Tibial nerve (tissue), 4 donors: ENCODE results near the gene SPAG17. TPM values are rescaled to one million over a fixed set of nuclear protein-coding genes. Genes with fewer than 3 reads are reported as not detected.

Source experiments
- DNase-seq, 2 donors: peaks; one replicate each; pipeline ENCODE4 v3.0.0-alpha.2; 2019; ENCODE audit warnings: low spot score in 2 of 2
- H3K27ac ChIP-seq, 4 donors: fragments of 200-600 bp; sonication (generic) in 3 of 4; one replicate each; pipeline ENCODE4 v1.5.1; 2017 to 2019; ENCODE audit warnings: mild to moderate bottlenecking in 1 of 4
- H3K27me3 ChIP-seq, 2 donors: fragments of 200-600 bp; sonication (generic) in 1 of 2; one replicate each; pipeline versions ENCODE4 v1.5.1 to v1.6.0; 2017 to 2019
- H3K36me3 ChIP-seq, 3 donors: fragments of 200-600 bp; sonication (generic); one replicate each; pipeline ENCODE4 v1.5.1; 2018 to 2019
- H3K4me1 ChIP-seq, 4 donors: fragments of 200-600 bp; sonication (generic) in 3 of 4; one replicate each; pipeline ENCODE4 v1.5.1; 2017 to 2019
- H3K4me3 ChIP-seq, 4 donors: fragments of 200-600 bp; sonication (generic) in 3 of 4; one replicate each; pipeline ENCODE4 v1.5.1; 2017 to 2019; ENCODE audit warnings: mild to moderate bottlenecking in 1 of 4, moderate library complexity in 1 of 4
- H3K9me3 ChIP-seq, 4 donors: fragments of 200-600 bp; sonication (generic) in 3 of 4; one replicate each; pipeline ENCODE4 v1.5.1; 2017 to 2019
- CTCF ChIP-seq, 5 experiments: fragments of 200-600 bp in 3 of 5; fragments of 450-650 bp in 2 of 5; sonication (generic) in 3 of 5; IDR thresholded peaks; one replicate each; pipeline ENCODE4 v1.5.1; 2016 to 2019; ENCODE audit warnings: antibody characterized with exemption in 5 of 5, mild to moderate bottlenecking in 3 of 5, moderate library complexity in 2 of 5
- EP300 ChIP-seq, 2 donors: sonication (generic); formaldehyde crosslinking; IDR thresholded peaks; one replicate each; pipeline ENCODE4 v1.6.1; 2017; ENCODE audit warnings: antibody characterized with exemption in 2 of 2, mild to moderate bottlenecking in 1 of 2
- POLR2A ChIP-seq, 2 donors: fragments of 450-650 bp; IDR thresholded peaks; one replicate each; pipeline ENCODE4 v1.6.1; 2017; ENCODE audit warnings: antibody characterized with exemption in 2 of 2, mild to moderate bottlenecking in 2 of 2, moderate library complexity in 2 of 2
- WGBS, 2 donors: methylation state at CpG; one replicate each; pipeline ENCODE4 v1.1.5; 2018; 5-methylcytosine and 5-hydroxymethylcytosine counted together
- total RNA-seq, 4 donors: library from RNA; depleted of rRNA; stranded (reverse); fragments of >200 nt; gene quantifications; one replicate each; pipeline ENCODE4 v1.1.0, GENCODE V29; 2016

SPAG17 gene
- total RNA-seq, 4 donors from 2014 or later = under 0.01 to 4.2 (median 1.2) TPM

DNA sequence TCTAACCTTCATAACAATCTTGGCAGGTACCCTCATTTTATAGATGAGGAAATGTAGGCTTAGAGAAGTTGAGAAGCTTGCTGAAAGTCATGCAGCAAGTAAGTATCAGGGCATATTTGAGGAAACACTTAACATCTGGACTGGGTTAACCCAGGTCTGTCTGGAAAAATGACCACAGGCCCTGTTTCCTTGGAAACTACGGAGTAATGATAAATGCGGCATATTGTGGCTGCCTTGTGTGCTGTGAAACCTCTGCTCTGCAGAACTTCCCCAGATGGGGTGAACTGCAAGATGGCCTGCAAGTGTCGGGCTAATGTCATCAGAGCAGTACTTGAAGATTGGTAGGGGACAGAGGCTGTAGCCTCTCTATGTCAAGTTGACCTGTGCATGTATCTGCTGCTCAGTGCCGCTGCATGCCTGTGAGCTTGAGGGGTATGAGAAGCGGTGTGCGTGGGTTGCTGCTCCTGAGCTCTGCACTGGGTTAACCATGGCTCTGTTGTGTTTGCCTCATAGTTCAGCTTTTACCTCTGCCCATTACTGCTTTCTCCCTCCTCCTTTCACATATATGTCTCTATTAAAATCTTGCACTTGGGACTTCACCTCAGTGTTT, 172.4 kb downstream of the SPAG17 start:
- H3K27ac ChIP-seq = no peak overlapping the region
- no peaks in the 10 kb centered on the region for H3K9me3 ChIP-seq
- no peaks in the 10 kb centered on the region for H3K27me3 ChIP-seq
- DNase-seq = no peak
- no peak for TF ChIP-seq EP300 (IDR thresholded peaks at IDR 0.05)
- no peak for TF ChIP-seq CTCF (IDR thresholded peaks at IDR 0.05)
- TF ChIP-seq POLR2A (IDR thresholded peaks at IDR 0.05) = no peak
- 66 to 72% methylated on average over 6 of the region's 6 CpGs for WGBS, 2 donors
- H3K36me3 ChIP-seq = no peaks in the 10 kb centered on the region
- no peaks in the 10 kb centered on the region for H3K4me1 ChIP-seq
- no peak overlapping the region for H3K4me3 ChIP-seq

- 92 to 96% methylated on average over 7 of the region's 7 CpGs for WGBS, 2 donors
- H3K27me3 ChIP-seq = no peaks in the 10 kb centered on the region
- no peaks in the 10 kb centered on the region for H3K9me3 ChIP-seq
- H3K27ac ChIP-seq = no peak overlapping the region
- H3K36me3 ChIP-seq = no peaks in the 10 kb centered on the region
- no peak for DNase-seq
- H3K4me1 ChIP-seq = no peaks in the 10 kb centered on the region
- H3K4me3 ChIP-seq = no peak overlapping the region
- TF ChIP-seq EP300 (IDR thresholded peaks at IDR 0.05) (no peak), CTCF (IDR thresholded peaks at IDR 0.05) (no peak), POLR2A (IDR thresholded peaks at IDR 0.05) (no peak)
Observed at GRCh38 chr1:118008011-118008410, 177.0 kb downstream of the SPAG17 start.

DNA sequence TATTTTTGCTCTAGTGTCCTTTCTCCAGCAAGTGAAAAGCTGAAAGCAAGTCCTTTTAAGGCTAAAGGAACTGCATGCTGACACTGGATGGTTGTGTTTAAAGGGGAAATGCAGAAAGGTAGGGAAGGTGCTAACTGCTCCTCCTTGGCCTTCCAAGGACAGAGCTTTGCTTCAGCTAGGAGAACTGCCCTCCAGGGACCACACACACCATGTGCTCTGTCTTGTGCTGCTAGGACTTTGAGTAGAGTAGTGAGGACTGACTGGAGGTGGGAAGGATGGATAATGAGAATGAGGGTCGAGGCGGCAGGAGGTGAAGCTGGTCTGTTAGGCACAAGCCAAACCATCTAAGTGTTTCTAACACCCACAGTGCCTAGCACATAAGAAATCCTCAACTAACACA, 177.6 kb downstream of the SPAG17 start:
- no peak overlapping the region for H3K27ac ChIP-seq
- H3K36me3 ChIP-seq = no peaks in the 10 kb centered on the region
- H3K4me1 ChIP-seq = no peaks in the 10 kb centered on the region
- 69 to 74% methylated on average over 2 of the region's 2 CpGs for WGBS, 2 donors
- TF ChIP-seq POLR2A (IDR thresholded peaks at IDR 0.05) = no peak
- no peak for TF ChIP-seq EP300 (IDR thresholded peaks at IDR 0.05)
- TF ChIP-seq CTCF (IDR thresholded peaks at IDR 0.05) = no peak
- DNase-seq = no peak
- H3K27me3 ChIP-seq = no peaks in the 10 kb centered on the region
- H3K9me3 ChIP-seq = no peaks in the 10 kb centered on the region
- no peak overlapping the region for H3K4me3 ChIP-seq

DNA sequence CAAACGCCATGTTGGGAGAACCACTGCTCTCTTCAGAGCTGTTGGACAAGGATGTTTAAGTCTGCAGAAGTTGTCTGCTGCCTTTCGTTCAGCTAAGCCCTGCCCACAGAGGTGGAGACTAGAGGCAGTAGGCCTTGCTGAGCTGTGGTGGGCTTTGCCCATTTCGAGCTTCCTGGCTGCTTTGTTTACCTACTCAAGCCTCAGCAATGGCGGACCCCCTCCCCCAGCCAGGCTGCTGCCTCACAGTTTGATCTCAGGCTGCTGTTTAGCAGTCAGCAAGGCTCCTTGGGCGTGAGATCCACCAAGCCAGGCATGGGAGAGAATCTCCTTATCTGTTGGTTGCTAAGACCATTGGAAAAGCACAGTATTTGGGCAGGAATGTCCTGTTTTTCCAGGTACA, 180.7 kb downstream of the SPAG17 start:
- Histone ChIP-seq H3K4me3 (no peak overlapping the region), H3K9me3 (peaks cover 0 to 3% (median 0%) of the 10 kb centered on the region in 4 donors), H3K27ac (no peak overlapping the region), H3K4me1 (no peaks in the 10 kb centered on the region), H3K36me3 (no peaks in the 10 kb centered on the region), H3K27me3 (no peaks in the 10 kb centered on the region)
- DNase-seq = no peak
- TF ChIP-seq CTCF (IDR thresholded peaks at IDR 0.05) (no peak), POLR2A (IDR thresholded peaks at IDR 0.05) (no peak), EP300 (IDR thresholded peaks at IDR 0.05) (no peak)
- 78 to 92% methylated on average over 5 of the region's 5 CpGs for WGBS, 2 donors

GRCh38 chr1:117985973-117986372, 199.1 kb downstream of the SPAG17 start:
- DNase-seq = no peak
- Histone ChIP-seq H3K36me3 (no peaks in the 10 kb centered on the region), H3K4me3 (no peak overlapping the region), H3K27ac (no peak overlapping the region), H3K9me3 (no peaks in the 10 kb centered on the region), H3K4me1 (no peaks in the 10 kb centered on the region), H3K27me3 (no peaks in the 10 kb centered on the region)
- TF ChIP-seq POLR2A (IDR thresholded peaks at IDR 0.05) = no peak
- no peak for TF ChIP-seq CTCF (IDR thresholded peaks at IDR 0.05)
- no peak for TF ChIP-seq EP300 (IDR thresholded peaks at IDR 0.05)
- 74 to 88% methylated on average over 3 of the region's 3 CpGs for WGBS, 2 donors
